Duodenal mucosa (tissue), 2 donors: ENCODE results near the gene NAT14.

Experiments used
- H3K27ac ChIP-seq: one replicate; pipeline ENCODE4 v1.7.0; 2013; ENCODE audit warnings: low read depth, low read length
- H3K27me3 ChIP-seq, 2 donors: one replicate each; pipeline ENCODE4 v1.7.0; 2013; ENCODE audit warnings: low read length in 2 of 2, control low read depth in 1 of 2; ENCODE audit not compliant: insufficient read depth in 2 of 2, control insufficient read depth in 1 of 2
- H3K36me3 ChIP-seq, 2 donors: one replicate each; pipeline ENCODE4 v1.7.0; 2013; ENCODE audit warnings: low read length in 2 of 2, control low read depth in 1 of 2; ENCODE audit not compliant: insufficient read depth in 2 of 2, control insufficient read depth in 1 of 2
- H3K4me1 ChIP-seq, 2 donors: one replicate each; pipeline ENCODE4 v1.7.0; 2013; ENCODE audit warnings: low read length in 2 of 2, control low read depth in 1 of 2; ENCODE audit not compliant: insufficient read depth in 2 of 2, control insufficient read depth in 1 of 2
- H3K4me3 ChIP-seq, 2 donors: one replicate each; pipeline ENCODE4 v1.7.0; 2013; ENCODE audit warnings: low read length in 2 of 2, low read depth in 1 of 2
- H3K9ac ChIP-seq, 2 donors: one replicate each; pipeline ENCODE4 v1.7.0; 2013; ENCODE audit warnings: low read length in 2 of 2, low read depth in 1 of 2
- H3K9me3 ChIP-seq, 2 donors: one replicate each; pipeline ENCODE4 v1.7.0; 2013; ENCODE audit warnings: low read length in 2 of 2, control low read depth in 1 of 2; ENCODE audit not compliant: control insufficient read depth in 1 of 2

Gene NAT14

GRCh38 chr19:55487924-55488687, 3.1 kb downstream of the NAT14 start, which contains the start of gene SSC5D:
TSS of gene SSC5D (plus strand) at chr19:55488436. CDS start at chr19:55488590, 154 bp downstream.
- no peaks in the 10 kb centered on the region for H3K9me3 ChIP-seq
- H3K27me3 ChIP-seq = peaks cover 6 to 27% of the 10 kb centered on the region in 2 donors
- H3K27ac ChIP-seq = peak within 1 kb of the TSS; percentile 70
- no peak within 1 kb of the TSS for H3K4me3 ChIP-seq
- H3K9ac ChIP-seq = peak within 1 kb of the TSS in 1 of 2 donors; percentile 18
- peaks cover 8 to 13% of the 10 kb centered on the region in 2 donors for H3K4me1 ChIP-seq
- H3K36me3 ChIP-seq = peaks cover 0 to under 1% of the 10 kb centered on the region in 2 donors

- H3K4me3 ChIP-seq = no peak overlapping the region
- no peak overlapping the region for H3K27ac ChIP-seq
- peaks cover 6 to 32% of the 10 kb centered on the region in 2 donors for H3K27me3 ChIP-seq
- H3K9me3 ChIP-seq = no peaks in the 10 kb centered on the region
- H3K9ac ChIP-seq = no peak overlapping the region
- H3K4me1 ChIP-seq = peaks cover 8 to 11% of the 10 kb centered on the region in 2 donors
- H3K36me3 ChIP-seq = no peaks in the 10 kb centered on the region
These were observed 4.2 kb downstream of the NAT14 start for GRCh38 chr19:55488986-55489710.

GRCh38 chr19:55489711-55490477, 4.9 kb downstream of the NAT14 start:
- no peaks in the 10 kb centered on the region for H3K36me3 ChIP-seq
- no peak overlapping the region for H3K27ac ChIP-seq
- no peak overlapping the region for H3K4me3 ChIP-seq
- H3K9ac ChIP-seq = no peak overlapping the region
- peaks cover 6 to 35% of the 10 kb centered on the region in 2 donors for H3K27me3 ChIP-seq
- no peaks in the 10 kb centered on the region for H3K9me3 ChIP-seq
- H3K4me1 ChIP-seq = peaks cover 3 to 4% of the 10 kb centered on the region in 2 donors

- H3K4me3 ChIP-seq = no peak overlapping the region
- no peaks in the 10 kb centered on the region for H3K9me3 ChIP-seq
- no peak overlapping the region for H3K9ac ChIP-seq
- H3K4me1 ChIP-seq = peaks cover 3 to 4% of the 10 kb centered on the region in 2 donors
- H3K27me3 ChIP-seq = peaks cover 6 to 35% of the 10 kb centered on the region in 2 donors
- no peak overlapping the region for H3K27ac ChIP-seq
- no peaks in the 10 kb centered on the region for H3K36me3 ChIP-seq
These were observed 5.8 kb downstream of the NAT14 start for GRCh38 chr19:55490478-55491432.

- Histone ChIP-seq H3K4me1 (peaks cover 0 to 3% of the 10 kb centered on the region in 2 donors), H3K9me3 (no peaks in the 10 kb centered on the region), H3K27me3 (peaks cover 6 to 28% of the 10 kb centered on the region in 2 donors), H3K4me3 (no peak overlapping the region), H3K9ac (no peak overlapping the region), H3K36me3 (no peaks in the 10 kb centered on the region), H3K27ac (no peak overlapping the region)
These were observed 6.8 kb downstream of the NAT14 start for GRCh38 chr19:55491546-55492360.

GRCh38 chr19:55492362-55492944, 7.5 kb downstream of the NAT14 start:
- H3K4me1 ChIP-seq = peaks cover 0 to 3% of the 10 kb centered on the region in 2 donors
- no peak overlapping the region for H3K9ac ChIP-seq
- H3K9me3 ChIP-seq = no peaks in the 10 kb centered on the region
- H3K27ac ChIP-seq = no peak overlapping the region
- peaks cover 4 to 21% of the 10 kb centered on the region in 2 donors for H3K27me3 ChIP-seq
- H3K4me3 ChIP-seq = no peak overlapping the region
- H3K36me3 ChIP-seq = no peaks in the 10 kb centered on the region

- H3K4me1 ChIP-seq = peaks cover 0 to 3% of the 10 kb centered on the region in 2 donors
- no peaks in the 10 kb centered on the region for H3K36me3 ChIP-seq
- H3K27me3 ChIP-seq = peaks cover 0 to 21% of the 10 kb centered on the region in 2 donors
- no peak overlapping the region for H3K9ac ChIP-seq
- H3K4me3 ChIP-seq = no peak overlapping the region
- no peak overlapping the region for H3K27ac ChIP-seq
- H3K9me3 ChIP-seq = no peaks in the 10 kb centered on the region
These were observed 8.2 kb downstream of the NAT14 start for GRCh38 chr19:55493052-55493644.

GRCh38 chr19:55493645-55494171, 8.7 kb downstream of the NAT14 start:
- Histone ChIP-seq H3K36me3 (no peaks in the 10 kb centered on the region), H3K4me1 (peaks cover 0 to 3% of the 10 kb centered on the region in 2 donors), H3K4me3 (no peak overlapping the region), H3K27me3 (peaks cover 0 to 21% of the 10 kb centered on the region in 2 donors), H3K27ac (no peak overlapping the region), H3K9ac (no peak overlapping the region), H3K9me3 (no peaks in the 10 kb centered on the region)
